ENCODE data around the gene RAPGEF2. TPM values are rescaled to one million over a fixed set of nuclear protein-coding genes. Genes with fewer than 3 reads are reported as not detected.
"Not testable (repeated sequence)": the region's sequence is repeated elsewhere in the genome, so short reads cannot be mapped to it uniquely, and the experiment has no call there.

Gene RAPGEF2
- total and polyA plus RNA-seq, 2 experiments from 2014 or later = 10.2 to 63.1 TPM

- TF ChIP-seq EZH2 (IDR thresholded peaks at IDR 0.05; ENCODE audit: low read depth, unreplicated experiment) (no peak), JUNB (IDR thresholded peaks at IDR 0.05; ENCODE audit: unreplicated experiment) (no peak)
Observed at GRCh38 chr4:159308566-159309340, 205.9 kb downstream of the RAPGEF2 start (continued).

GRCh38 chr4:159312236-159312635 lies 209.4 kb downstream of the RAPGEF2 start:
- H3K4me2 ChIP-seq = no peak overlapping the region
- no peak overlapping the region for H3K4me3 ChIP-seq
- no peak for TF ChIP-seq CREB1 (CRISPR knock-in tag; IDR thresholded peaks at IDR 0.05; ENCODE audit: low read depth)
- H3K9me2 ChIP-seq (ENCODE audit: insufficient read depth) = no peaks in the 10 kb centered on the region
- 0 out of 2 replicates have a peak, but pooled peaks cover 6% of the 10 kb centered on the region for H4K20me1 ChIP-seq (replicated peaks; ENCODE audit: insufficient read depth)
- no peak overlapping the region for H3K27ac ChIP-seq (ENCODE audit: low read depth)
- DNase-seq (ENCODE audit: low spot score) (no peak), ATAC-seq (no peak)
- no peaks in the 10 kb centered on the region for H3K79me2 ChIP-seq (replicated peaks; ENCODE audit: insufficient read depth)
- peaks cover 26% of the 10 kb centered on the region for H3K4me1 Mint-ChIP-seq
- H3K27me3 ChIP-seq (ENCODE audit: insufficient read depth) = no peaks in the 10 kb centered on the region
- H2AFZ ChIP-seq = no peak overlapping the region
- no peaks in the 10 kb centered on the region for H3K36me3 ChIP-seq (ENCODE audit: insufficient read depth)
- H3K27me3 Mint-ChIP-seq (ENCODE audit: insufficient read depth, low read depth, poor library complexity) = peaks cover 2% of the 10 kb centered on the region
- H3K9me3 Mint-ChIP-seq = no peaks in the 10 kb centered on the region
- peaks cover 14% of the 10 kb centered on the region; the same call in 2 of the 3 replicates for H3K36me3 Mint-ChIP-seq (ENCODE audit: low read depth)
- H3F3A ChIP-seq (replicated peaks; ENCODE audit: low read depth) = no peaks in the 10 kb centered on the region
- H3K27ac Mint-ChIP-seq = no peak overlapping the region
- H3K4me1 ChIP-seq (ENCODE audit: insufficient read depth) = peaks cover 10% of the 10 kb centered on the region
- H3K4me3 Mint-ChIP-seq = no peak overlapping the region

DNA sequence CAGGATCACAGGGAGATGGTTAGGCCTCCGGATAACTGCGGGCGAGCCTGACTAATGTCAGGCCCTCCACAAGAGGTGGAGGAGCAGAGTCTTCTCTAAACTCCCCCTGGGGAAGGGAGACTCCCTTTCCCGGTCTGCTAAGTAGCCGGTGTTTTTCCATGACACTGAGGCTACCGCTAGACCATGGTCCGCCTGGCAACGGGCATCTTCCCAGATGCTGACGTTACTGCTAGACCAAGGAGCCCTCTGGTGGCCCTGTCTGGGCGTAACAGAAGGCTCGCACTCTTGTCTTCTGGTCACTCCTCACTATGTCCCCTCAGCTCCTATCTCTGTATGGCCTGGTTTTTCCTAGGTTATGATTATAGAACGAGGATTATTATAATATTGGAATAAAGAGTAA lies 213.0 kb downstream of the RAPGEF2 start:
- not testable (repeated sequence) for H3K4me3 ChIP-seq; H2AFZ ChIP-seq; H3K4me3 Mint-ChIP-seq; H3K27me3 ChIP-seq (ENCODE audit: insufficient read depth); H3K79me2 ChIP-seq (replicated peaks; ENCODE audit: insufficient read depth); ATAC-seq; H3K4me1 ChIP-seq (ENCODE audit: insufficient read depth); H3K36me3 ChIP-seq (ENCODE audit: insufficient read depth); H4K20me1 ChIP-seq (replicated peaks; ENCODE audit: insufficient read depth); H3F3A ChIP-seq (replicated peaks; ENCODE audit: low read depth); H3K9me2 ChIP-seq (ENCODE audit: insufficient read depth); H3K4me2 ChIP-seq; H3K9me3 Mint-ChIP-seq; H3K27me3 Mint-ChIP-seq (ENCODE audit: insufficient read depth, low read depth, poor library complexity)
- Mint-ChIP-seq H3K4me1 (peaks cover 10% of the 10 kb centered on the region), H3K27ac (peak overlapping the region; percentile 79), H3K36me3 (ENCODE audit: low read depth) (peaks cover 14% of the 10 kb centered on the region; the same call in 2 of the 3 replicates)
- TF ChIP-seq ZNF462 (CRISPR knock-in tag; IDR thresholded peaks at IDR 0.05) (peak; percentile 42; the same call in 1 of the 2 replicates), CREB1 (CRISPR knock-in tag; IDR thresholded peaks at IDR 0.05; ENCODE audit: low read depth) (peak; percentile 79), CTCF (conservative IDR thresholded peaks at IDR 0.05; ENCODE audit: low read depth in 2 of 2) (peak; percentile 65 to 81)
- DNase-seq (ENCODE audit: low spot score) = peak; percentile 87
- H3K27ac ChIP-seq (ENCODE audit: low read depth) = peak overlapping the region; percentile 33; the same call in 1 of the 2 replicates
